Kidney tubule cell (primary cell): ENCODE measurements around the gene ZNF716.
"Not testable (repeated sequence)": the region's sequence is repeated elsewhere in the genome, so short reads cannot be mapped to it uniquely, and the experiment has no call there.

Experiments
- DNase-seq: peaks from one replicate; pipeline ENCODE4 v3.0.0-alpha.2; 2018; ENCODE audit warnings: low spot score

Gene ZNF716

DNA sequence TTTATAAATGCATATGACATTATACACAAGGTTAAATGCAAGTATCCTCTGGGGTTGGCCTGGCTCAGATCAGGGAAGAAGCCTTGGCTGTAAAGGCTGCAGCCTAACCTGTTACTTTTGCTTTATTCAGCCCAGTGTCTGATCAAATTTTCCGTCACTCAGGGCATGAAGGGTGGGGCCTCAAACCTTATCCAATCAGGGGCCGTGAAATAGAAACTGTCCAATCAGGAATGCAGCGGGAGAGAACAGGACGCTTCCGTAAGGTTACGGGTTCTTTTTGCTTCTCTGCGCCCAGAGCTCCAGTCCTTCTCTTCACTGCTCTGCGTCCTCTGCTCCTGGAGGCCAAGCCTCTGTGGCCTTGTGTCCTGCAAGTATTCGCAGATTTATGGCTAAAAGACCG lies at the start of gene ZNF716:
ZNF716 (plus strand) TSS at position 274 of the 400 bp plus-strand sequence; CDS start at position 386, 112 bp downstream.
- DNase-seq, result no peak

DNA sequence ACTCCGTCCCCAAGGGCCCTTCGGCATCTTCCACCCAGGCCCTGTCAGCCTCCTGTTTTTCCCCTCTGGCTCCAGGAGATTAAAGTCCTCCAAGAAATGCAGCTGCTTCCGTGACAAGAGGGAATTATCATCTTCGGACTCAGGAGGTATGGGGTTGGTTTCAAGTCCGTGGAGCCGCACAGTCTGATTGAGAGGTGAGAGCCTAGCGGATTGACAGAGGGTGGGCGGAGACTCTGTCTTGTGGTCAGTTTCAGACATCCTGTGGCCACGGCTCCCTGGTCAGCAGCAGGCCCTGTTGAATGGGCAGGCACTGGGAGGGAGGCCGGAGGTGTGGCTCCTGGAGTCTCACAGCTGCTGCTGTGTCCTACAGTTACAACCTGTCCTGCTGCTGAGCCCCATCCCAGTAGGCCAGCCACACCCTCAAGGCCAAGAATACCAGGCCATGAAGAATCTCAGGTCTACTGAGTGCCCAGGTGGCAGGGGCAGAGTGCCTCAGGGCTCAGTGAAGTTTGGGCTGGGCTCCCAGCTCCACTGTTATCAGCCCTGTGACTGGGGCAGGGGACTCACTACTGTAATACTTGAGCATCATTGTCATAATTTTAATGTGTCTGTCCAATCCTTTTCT lies 49.3 kb upstream of the ZNF716 start:
- no peak for DNase-seq

GRCh38 chr7:57403051-57403450 lies 46.9 kb upstream of the ZNF716 start:
- DNase-seq, result not testable (repeated sequence)

DNA sequence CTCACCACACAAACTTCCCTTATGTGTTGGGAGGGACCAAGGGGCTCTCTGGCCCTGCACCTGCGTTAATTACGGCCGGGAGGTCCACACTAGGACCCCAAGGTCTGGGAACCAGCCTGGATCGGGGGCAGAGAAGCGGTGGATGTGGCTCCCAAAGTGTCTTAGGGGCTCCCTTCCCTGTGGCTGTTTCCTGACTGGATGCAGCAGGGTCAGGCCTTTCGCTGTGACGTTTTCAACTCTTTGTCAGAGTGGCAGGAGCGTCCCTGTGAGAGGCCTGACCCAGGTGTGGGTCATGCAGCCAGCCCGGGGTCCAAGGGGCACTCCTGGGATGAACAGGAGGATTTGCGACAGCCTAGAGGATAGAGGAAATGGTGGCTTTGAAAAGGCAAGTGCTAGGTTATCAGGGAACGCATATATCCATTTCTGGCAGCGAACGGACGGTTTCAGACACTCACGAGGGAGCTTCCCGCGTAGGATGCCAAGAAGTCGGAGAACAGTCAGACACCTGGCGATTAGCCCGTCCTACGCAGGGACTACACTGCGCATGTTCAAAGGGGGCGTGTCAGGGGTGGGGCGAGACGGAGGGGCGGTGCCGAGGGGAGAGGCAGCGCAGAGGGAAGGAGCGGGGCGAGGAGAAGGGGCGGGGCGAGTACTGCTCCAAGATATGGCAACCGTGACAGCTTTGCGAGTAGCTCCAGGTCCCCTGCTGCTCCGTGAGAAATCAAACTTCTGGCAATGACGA lies 46.2 kb upstream of the ZNF716 start:
- DNase-seq, result no peak

DNA sequence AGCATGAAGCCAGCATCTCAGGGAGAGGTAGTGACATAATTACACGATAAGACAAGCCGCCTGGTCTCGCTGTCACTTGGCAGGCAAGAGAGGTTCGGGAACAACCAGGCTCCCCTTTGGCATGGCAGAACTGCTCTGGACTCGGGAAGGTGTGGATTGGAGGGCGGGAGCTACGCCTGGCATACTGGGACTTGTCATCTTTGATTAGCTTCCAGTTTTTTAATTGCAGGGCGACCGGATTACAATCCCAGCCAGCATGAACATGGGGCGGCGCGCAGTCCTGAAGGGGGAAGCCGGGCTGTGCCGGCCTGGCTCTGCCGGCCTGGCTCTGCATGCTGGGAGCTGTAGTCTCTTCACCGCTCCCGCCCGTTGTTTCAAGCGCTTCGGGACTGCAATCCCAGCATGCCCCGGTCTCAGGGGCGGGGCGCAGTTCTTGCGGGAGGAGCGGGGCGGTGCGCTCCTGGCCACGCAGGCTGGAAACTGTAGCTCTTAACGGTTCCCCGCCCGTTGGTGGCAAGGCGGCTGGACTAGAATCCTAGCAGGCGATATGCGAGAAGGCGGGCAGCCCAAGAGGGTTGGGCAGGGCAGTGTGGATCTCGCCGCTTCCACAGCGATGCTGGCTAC lies 45.5 kb upstream of the ZNF716 start:
- DNase-seq, result no peak

- DNase-seq, result no peak
Measured at GRCh38 chr7:57404967-57405421, 45.0 kb upstream of the ZNF716 start.

- DNase-seq, result no peak
Measured at GRCh38 chr7:57407125-57407524, 42.9 kb upstream of the ZNF716 start.

DNA sequence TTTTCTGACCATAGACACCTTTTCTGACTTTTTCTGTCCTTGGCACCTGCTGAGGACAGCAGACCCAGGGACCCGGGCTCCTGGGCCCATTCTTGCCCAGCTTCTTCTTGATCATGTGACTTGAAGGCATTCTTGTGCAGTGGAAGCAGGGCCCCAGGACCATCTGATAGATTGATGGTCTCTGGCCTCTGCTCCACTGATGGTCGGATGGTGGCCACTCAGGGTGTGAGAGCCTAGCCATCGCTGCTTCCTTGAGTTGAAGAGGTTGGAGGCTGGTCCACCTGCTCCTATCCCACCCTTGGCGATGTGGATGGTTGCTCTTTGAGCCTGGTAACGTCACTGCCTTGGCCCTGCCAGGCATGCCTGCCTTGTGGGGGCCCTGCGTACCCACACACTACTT lies 37.8 kb upstream of the ZNF716 start:
- no peak for DNase-seq

- DNase-seq, result no peak
Measured at GRCh38 chr7:57412618-57413017, 37.4 kb upstream of the ZNF716 start.

DNA sequence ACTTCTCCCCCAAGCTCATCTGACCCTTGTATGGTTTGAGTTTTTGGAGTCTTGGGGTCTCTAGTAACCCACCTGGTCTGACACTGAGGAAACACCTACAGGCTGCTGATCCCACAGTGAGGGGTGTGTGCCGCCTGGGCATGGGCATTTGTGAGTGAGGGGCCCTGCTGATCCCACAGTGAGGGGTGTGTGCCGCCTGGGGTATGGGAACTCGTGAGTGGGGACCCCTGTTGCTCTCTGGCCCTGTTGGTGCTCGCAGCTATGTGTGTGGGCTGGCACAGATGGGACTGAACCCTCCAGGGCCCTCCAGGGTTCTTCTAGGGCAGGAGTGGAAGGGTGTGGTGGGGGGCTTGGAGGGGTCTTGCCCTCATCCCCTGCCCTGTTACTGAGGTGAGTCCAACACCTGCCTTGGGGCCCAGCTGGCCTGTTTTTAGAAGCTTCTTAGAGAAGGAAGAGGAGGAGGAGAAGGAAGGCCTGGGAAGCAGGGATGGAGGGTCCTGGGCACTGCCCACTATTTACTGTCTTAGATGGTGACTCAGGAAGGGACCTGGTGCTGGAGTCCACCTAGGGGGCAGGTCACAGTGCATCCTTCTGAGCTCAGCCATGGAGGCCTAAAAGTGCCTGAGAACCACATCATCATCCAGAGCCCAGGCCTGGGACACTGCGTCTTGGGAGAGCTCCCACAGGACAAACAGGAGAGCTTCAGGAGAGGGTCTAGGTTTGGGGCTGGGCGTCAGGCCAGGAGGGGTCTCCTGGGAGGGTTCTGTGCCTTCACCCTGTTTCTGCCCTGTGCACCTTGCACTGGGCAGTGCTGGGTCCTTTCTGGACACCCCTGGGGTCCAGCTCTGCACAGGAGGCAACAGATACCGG lies 36.2 kb upstream of the ZNF716 start:
- DNase-seq, result no peak

- no peak for DNase-seq
Measured at GRCh38 chr7:57414415-57414814, 35.6 kb upstream of the ZNF716 start.

GRCh38 chr7:57414852-57415251 lies 35.1 kb upstream of the ZNF716 start:
- no peak for DNase-seq

DNA sequence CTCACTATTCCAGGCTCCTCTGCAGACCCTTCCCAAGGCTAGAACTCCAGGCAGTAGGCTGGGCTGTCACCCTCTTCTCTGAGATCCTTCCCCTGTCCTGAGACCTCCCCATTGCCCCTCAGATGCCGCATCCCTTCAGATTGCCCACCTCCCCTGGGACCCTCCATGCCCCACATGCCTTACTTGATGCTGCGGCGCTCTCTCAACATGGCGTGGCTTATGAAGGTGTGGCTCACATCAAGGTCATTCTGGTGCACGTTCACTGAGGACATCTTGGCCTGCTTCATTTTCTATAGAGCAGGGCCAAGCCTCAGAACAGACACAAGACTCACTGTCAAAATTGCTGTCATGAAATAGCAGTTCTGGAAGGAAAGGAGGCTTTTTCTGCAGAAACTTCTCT lies 34.7 kb upstream of the ZNF716 start:
- DNase-seq, result no peak

GRCh38 chr7:57415730-57416129 lies 34.2 kb upstream of the ZNF716 start:
- DNase-seq, result no peak

DNA sequence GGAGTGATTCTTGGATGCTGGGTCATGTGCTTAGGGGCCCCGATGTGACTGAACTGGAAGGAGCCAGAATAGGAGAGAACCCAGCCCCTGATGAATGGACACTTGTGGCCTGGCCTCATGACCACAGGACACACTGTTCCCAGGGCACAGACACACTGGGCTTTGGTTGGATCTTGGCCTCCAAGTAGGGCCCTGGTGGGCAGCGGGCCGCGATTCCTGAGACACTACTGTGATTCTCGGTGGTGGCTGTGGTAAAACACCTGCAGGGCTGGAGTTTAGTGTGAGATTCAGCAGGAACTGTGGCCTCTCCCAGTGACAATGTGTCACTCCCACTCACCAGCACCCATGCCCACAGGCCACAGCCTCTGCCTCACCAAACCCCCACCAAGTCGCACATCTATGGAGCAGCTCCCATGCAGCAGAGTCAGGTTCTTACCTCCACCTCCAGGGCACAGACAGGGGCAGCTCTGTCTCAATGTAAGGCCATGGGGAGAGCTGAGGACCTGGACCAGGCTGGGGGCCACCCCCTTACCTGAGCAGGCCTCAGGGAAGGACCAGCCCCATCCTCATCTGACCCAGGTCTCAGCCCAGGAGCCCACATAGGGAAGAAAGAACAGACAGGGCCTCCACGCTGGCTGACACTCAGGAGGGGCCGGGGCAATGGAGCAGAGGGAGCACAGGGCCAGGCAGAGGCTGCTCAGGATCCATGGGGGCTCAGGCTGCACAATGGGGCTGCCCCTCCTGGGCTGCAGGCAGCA lies 33.2 kb upstream of the ZNF716 start:
- DNase-seq, result no peak

DNA sequence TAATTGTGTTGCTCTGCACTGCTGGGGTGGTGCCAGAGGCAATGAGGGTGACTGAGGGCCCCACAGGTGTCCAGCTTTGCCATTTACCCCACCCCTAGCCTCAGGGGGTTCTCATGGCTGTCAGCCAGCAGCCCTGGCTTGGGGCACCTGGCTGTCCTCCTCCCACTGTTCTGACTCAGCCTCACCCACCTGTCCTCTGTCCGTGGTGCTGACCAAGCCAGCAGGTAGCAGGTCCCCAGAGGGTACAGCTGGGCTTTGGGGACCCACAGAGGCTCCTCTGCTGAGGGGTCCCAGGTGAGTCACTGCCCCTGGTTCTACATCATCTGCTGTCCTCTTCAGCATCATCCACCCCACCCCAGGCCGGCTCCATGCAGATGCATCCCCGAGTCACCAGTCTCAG lies 32.2 kb upstream of the ZNF716 start:
- DNase-seq, result no peak

DNA sequence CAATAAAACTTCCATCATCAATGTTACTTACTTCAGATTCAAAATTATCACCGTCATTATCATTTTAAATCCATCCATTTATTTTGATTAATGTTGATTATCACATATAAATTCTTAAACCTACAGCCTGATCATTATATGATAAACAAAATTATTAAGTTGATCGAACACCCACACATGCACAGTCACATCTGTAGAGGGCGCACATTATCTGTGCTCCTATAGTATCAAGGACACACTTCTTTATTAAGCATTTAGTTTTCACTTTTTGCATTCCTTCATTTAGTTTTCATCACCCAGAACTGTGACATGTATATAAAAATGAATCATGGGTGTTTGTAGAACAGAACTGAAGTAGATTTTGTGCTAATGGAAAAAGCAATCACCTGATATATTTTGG lies 26.2 kb upstream of the ZNF716 start:
- DNase-seq, result no peak

DNA sequence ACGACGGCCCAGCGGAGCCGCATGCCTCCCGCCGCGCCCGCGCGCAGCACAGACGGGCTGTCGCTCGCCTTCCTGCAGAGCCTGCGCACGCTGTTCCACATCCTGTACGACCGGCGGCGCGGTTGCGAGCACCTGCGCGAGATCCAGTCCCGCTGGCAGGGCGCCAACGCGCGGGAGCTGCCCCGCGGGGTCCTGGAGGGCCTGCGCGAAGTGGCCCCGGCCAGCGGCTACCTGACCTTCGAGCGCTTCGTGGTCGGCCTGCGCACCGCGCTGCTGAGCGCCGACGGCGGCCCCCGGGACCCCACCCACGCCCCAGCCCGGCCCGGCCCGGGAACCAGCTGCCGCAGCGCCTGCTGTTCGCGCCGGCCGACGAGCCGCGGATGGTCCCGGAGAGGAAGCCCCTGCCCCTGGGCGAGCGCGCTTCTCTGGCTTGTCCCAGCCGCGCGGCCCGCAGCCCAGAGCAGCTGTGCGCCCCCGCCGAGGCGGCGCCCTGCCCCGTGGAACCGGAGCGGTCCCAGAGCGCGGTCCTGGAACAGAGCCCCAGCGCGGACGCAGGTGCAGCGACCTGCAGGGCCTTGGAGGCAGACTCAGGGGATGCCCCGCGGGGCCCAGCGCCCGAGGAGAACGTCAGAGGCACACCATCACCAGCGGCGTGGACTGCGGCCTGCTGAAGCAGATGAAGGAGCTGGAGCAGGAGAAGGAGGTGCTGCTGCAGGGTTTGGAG lies 25.3 kb upstream of the ZNF716 start:
- no peak for DNase-seq

GRCh38 chr7:57425239-57425944 lies 24.6 kb upstream of the ZNF716 start:
- DNase-seq, result no peak

- DNase-seq, result no peak
Measured at GRCh38 chr7:57425969-57426628, 23.9 kb upstream of the ZNF716 start.
